Measurements from ENCODE around the gene GPR146.

Gene GPR146, protein sequence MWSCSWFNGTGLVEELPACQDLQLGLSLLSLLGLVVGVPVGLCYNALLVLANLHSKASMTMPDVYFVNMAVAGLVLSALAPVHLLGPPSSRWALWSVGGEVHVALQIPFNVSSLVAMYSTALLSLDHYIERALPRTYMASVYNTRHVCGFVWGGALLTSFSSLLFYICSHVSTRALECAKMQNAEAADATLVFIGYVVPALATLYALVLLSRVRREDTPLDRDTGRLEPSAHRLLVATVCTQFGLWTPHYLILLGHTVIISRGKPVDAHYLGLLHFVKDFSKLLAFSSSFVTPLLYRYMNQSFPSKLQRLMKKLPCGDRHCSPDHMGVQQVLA

DNA sequence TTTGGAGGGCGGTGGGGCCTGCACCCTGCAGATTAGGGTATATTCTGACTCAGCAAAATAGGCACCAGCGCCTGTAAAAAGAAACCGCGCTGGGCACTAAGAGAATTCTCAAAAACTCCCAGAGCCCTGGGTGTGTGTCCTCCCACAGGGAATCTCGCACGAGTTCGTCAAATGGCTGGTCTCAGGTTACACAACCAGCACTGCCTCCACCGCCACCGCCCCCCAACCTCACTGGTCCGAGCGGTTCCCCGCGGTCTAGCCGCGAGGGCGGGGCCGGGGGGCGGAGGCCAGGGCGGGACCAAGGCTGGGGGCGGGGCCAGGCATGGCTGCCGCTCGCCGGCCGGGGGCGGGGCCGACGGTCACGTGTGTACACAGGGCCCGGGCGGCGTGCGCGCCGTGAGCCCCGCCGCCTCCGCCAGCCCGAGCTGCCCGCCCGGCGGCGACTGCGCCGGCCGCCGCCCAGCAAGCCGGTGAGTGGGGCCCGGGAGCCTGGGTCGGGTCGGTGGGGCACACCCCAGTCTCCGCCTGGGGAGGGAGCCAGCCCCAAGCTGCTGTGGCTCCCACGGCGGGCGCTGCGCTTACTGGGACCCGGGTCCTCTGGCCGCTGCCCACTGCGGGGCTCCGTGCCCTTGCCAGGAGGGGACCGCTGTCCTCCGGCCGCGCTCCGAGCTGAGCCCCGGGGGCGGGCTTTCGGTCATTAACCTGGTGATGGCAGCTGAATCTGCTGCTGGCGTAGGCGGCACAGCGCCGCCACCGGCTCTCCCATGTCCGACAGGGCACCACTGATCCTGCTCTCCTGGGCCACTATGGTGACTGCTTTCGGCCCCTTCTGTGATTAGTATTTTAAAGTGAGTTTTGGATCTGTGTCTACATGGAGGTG is at the start of gene GPR146:
Gene GPR146, plus strand, starts transcription at position 358 of the 880 bp plus-strand sequence. CDS start 12,970 bp downstream, outside the sequence.
- peak within 1 kb of the TSS; percentile 69 for H3K4me3 ChIP-seq (ENCODE audit: low read depth, low read length)
- DNase-seq (ENCODE audit: low read depth) = peak; percentile 97
- TF ChIP-seq, protein P1, sequence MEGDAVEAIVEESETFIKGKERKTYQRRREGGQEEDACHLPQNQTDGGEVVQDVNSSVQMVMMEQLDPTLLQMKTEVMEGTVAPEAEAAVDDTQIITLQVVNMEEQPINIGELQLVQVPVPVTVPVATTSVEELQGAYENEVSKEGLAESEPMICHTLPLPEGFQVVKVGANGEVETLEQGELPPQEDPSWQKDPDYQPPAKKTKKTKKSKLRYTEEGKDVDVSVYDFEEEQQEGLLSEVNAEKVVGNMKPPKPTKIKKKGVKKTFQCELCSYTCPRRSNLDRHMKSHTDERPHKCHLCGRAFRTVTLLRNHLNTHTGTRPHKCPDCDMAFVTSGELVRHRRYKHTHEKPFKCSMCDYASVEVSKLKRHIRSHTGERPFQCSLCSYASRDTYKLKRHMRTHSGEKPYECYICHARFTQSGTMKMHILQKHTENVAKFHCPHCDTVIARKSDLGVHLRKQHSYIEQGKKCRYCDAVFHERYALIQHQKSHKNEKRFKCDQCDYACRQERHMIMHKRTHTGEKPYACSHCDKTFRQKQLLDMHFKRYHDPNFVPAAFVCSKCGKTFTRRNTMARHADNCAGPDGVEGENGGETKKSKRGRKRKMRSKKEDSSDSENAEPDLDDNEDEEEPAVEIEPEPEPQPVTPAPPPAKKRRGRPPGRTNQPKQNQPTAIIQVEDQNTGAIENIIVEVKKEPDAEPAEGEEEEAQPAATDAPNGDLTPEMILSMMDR (conservative IDR thresholded peaks at IDR 0.05; ENCODE audit: low read depth, low read length) = peak; percentile 70

DNA sequence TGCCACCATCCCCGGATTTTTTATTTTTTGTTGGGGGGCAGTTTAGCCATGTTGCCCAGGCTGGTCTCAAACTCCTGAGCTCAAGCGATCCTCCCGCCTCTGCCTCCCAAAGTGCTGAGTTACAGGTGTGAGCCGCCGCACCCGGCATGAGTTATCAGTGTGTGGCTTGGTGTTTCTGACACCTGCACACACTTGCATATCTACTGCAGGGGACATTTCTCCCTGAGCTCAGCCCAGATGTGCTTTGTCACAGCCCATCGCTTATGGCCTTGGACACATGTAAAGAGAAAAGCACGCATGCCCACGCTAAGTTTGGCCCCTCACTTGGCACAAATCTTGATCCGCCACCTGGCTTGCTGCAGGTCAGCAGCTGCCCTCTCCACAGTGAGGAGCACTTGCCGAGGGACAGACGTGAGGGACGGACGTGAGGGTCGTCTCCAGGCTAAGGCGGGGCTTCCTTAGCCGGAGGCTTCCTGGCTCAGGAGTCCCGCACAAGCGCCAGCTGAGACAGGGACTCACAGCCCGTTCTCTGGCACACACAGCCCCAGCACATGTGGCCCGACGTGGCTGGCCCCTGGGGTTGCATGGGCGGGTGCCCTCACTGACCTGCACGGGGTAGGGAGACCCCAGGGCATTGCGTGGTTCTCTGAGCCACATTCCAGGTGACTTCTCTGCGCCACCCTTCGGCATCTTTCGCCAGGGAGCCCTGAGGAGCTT is 49.6 kb upstream of the GPR146 start:
- TF ChIP-seq, protein P1 (conservative IDR thresholded peaks at IDR 0.05; ENCODE audit: low read depth, low read length) = no peak
- H3K4me3 ChIP-seq (ENCODE audit: low read depth, low read length) = no peak overlapping the region
- no peak for DNase-seq (ENCODE audit: low read depth)

DNA sequence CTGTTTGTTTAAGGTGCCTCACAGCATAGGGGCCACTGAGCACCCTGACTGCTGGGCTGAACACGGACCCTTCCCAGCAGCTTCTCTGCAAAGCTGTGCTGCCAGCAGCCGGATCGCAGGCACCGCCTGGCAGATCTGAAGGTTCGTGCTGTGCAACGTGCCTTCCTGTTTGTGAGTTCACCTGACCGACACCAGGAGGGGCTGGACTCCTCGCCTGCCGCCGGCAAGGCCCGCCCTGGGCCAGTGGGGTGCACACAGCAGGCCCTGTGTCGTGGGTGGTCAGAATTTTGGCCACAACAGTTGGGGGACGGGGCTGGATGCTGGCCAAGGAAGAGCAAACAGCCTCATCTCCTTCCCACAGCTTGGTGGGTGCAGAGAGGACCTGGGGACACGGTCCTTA is 48.8 kb upstream of the GPR146 start:
- H3K4me3 ChIP-seq (ENCODE audit: low read depth, low read length) = no peak overlapping the region
- TF ChIP-seq, protein P1 (conservative IDR thresholded peaks at IDR 0.05; ENCODE audit: low read depth, low read length) = no peak
- no peak for DNase-seq (ENCODE audit: low read depth)

DNA sequence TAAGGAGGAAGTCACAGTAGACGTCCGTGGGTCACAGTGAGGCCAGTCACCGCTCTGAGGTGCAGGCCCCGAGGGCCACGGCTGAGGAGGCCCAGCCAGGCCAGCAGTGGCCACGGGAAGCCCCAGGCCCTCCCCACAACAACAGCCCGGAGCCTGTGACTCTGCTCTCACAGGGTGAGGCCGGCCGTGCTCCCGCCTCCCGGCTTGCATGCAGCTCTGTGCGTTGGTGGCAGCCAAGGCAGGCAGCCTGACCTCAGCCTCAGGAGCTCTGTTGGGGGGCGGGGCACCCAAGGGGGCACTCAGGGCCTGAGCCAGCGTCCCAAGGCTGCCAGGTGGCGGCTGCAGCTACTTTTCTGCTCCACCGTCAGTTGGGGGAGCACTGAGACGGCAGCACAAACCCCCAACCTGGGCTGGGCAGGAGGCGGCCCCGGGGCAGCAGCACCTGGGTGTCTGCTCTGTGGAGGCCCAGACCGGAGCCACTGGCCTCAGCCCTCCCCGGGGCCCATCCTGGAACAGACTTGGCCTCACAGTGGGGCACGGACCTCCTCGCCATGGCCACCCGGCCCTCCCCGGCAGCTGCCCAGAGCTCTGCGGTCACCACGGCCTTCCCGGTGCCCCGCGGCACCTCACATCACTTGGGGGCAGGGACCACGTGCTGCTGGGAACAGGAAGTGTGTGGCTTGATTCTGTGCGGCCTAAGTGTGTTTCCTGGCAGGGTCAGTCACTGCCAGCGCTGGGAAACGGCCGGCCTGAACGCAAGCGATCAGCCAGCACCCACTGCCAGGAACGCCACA is 48.1 kb upstream of the GPR146 start:
- no peak overlapping the region for H3K4me3 ChIP-seq (ENCODE audit: low read depth, low read length)
- DNase-seq (ENCODE audit: low read depth) = no peak
- TF ChIP-seq, protein P1 (conservative IDR thresholded peaks at IDR 0.05; ENCODE audit: low read depth, low read length) = no peak

DNA sequence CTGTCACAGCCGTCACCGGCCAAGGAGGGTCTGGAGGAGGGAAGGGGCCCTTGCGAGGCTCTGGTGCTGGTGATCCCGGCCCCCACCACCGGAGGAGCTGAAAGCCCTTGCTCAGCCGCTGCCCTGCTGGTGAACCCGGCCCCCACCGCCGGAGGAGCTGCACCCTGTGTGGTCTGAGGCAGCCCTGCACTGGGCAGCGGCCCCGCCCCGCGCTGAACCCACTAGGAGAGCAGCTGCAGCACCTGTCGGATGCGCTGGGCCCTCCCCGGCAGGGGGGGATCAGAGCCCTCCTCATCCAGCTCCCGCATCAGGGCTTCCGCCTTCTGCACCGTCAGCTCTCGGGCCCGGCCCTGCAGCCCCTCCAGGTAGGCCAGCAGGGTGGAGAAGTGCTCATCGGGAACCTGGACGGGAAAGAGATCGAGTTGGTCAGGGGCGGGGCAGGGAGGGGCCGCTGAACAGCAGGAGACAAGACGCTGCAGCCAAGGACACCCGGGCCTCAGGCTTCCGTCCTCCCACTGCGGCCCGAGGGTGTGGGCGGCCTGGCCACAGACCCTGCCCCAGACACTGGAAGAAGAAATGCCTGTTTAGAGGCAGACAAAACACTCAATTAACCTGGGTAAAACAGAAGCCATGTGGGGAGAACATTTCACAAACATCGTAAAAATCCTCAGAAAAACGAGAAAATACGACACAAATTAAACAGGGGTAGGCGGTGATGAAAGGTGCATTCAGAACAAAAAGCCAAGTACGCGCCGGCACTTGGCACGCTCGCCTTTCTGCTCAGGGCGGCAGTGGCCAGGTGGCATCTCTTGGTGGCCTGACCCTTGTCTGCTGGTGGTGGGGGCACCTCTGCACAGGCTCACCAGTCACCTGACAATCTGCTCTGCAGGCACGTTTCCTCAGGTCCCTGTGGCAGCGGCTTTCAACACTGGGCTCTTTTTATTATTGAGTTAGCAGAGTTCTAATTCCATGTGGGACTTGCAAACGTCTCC is 46.6 kb upstream of the GPR146 start:
- H3K4me3 ChIP-seq (ENCODE audit: low read depth, low read length) = no peak overlapping the region
- DNase-seq (ENCODE audit: low read depth) = no peak
- TF ChIP-seq, protein P1 (conservative IDR thresholded peaks at IDR 0.05; ENCODE audit: low read depth, low read length) = peak; percentile 10
